ENCODE data around the gene CT83. TPM values are rescaled to one million over a fixed set of nuclear protein-coding genes. Genes with fewer than 3 reads are reported as not detected.

Gene CT83
- total and polyA plus RNA-seq, 9 donors: not detected

- H3K36me3 ChIP-seq (ENCODE audit: control insufficient read depth, insufficient read depth, low read length): no peaks in the 10 kb centered on the region
- no peak overlapping the region for H3K4me3 ChIP-seq (ENCODE audit: low read length)
- H3K27ac ChIP-seq (ENCODE audit: low read length): no peak overlapping the region
- H3K4me1 ChIP-seq (ENCODE audit: control insufficient read depth, insufficient read depth, low read length): no peaks in the 10 kb centered on the region
- no CpG with 5 or more reads among the region's 1 CpG for WGBS (ENCODE audit: insufficient coverage)
- DNase-seq: no peak
- no peaks in the 10 kb centered on the region for H3K27me3 ChIP-seq (ENCODE audit: control insufficient read depth, insufficient read depth, low read length)
- no peaks in the 10 kb centered on the region for H3K9me3 ChIP-seq (replicated peaks; ENCODE audit: control insufficient read depth, low read depth, low read length)
Observed at GRCh38 chrX:116413273-116413672, 49.5 kb downstream of the CT83 start.

Other genes starting within 250 kb of the CT83 start
- gene SLC6A14, start 26.4 kb downstream of the CT83 start, total RNA-seq: not detected
- under 1 TPM in 2 of 8 donors, not detected in 6; 0.04 to 0.10 TPM for gene SLC6A14, start 26.4 kb downstream of the CT83 start, polyA plus RNA-seq (ENCODE audit: insufficient read depth in 1 of 8, insufficient read length in 8 of 8, low replicate concordance in 1 of 8)